Measurements from ENCODE around the gene LCK.

LCK gene

DNA sequence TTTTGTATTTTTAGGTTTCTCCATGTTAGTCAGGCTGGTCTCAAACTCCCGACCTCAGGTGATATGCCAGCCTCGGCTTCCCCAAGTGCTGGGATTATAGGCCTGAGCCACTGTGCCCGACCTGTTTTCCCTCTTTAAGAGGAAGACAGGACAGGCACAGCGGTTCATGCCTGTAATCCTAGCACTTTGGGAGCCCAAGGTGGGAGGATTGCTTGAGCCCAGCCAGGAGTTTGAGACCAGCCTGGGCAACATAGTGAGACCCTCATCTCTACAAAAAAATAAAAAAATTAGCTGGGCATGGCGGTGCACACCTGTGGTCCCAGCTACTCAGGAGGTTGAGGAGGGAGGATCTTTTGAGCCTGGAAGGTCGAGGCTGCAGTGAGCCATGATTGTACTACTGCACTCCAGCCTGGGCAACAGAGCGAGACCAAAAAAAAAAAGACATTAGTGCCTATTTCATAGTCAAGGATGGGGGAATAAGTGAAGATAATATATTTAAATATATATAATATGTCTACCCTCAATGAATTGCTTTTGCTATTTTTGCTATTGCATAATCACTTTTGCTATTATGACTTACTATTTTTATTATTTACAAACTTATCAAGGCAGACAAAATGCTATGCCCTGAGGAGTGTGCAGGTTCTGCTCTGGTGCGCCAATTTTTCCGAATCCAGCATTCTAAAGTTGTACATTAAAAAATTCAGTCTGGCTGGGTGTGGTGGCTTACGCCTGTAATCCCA, 67.2 kb downstream of the LCK start:
- TF ChIP-seq, protein P1, sequence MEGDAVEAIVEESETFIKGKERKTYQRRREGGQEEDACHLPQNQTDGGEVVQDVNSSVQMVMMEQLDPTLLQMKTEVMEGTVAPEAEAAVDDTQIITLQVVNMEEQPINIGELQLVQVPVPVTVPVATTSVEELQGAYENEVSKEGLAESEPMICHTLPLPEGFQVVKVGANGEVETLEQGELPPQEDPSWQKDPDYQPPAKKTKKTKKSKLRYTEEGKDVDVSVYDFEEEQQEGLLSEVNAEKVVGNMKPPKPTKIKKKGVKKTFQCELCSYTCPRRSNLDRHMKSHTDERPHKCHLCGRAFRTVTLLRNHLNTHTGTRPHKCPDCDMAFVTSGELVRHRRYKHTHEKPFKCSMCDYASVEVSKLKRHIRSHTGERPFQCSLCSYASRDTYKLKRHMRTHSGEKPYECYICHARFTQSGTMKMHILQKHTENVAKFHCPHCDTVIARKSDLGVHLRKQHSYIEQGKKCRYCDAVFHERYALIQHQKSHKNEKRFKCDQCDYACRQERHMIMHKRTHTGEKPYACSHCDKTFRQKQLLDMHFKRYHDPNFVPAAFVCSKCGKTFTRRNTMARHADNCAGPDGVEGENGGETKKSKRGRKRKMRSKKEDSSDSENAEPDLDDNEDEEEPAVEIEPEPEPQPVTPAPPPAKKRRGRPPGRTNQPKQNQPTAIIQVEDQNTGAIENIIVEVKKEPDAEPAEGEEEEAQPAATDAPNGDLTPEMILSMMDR (IDR thresholded peaks at IDR 0.05; ENCODE audit: low read depth, low read length) = no peak
- TF ChIP-seq, protein P2, sequence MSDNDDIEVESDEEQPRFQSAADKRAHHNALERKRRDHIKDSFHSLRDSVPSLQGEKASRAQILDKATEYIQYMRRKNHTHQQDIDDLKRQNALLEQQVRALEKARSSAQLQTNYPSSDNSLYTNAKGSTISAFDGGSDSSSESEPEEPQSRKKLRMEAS (IDR thresholded peaks at IDR 0.05; ENCODE audit: low read depth, low read length) = no peak
- TF ChIP-seq MYC (IDR thresholded peaks at IDR 0.05; ENCODE audit: low read depth, low read length) (no peak), POLR2A (IDR thresholded peaks at IDR 0.05; ENCODE audit: extremely low read depth, insufficient read length) (no peak)
- H3K4me3 ChIP-seq (ENCODE audit: low read depth, low read length) = no peak overlapping the region
- DNase-seq (ENCODE audit: low read depth) = no peak

DNA sequence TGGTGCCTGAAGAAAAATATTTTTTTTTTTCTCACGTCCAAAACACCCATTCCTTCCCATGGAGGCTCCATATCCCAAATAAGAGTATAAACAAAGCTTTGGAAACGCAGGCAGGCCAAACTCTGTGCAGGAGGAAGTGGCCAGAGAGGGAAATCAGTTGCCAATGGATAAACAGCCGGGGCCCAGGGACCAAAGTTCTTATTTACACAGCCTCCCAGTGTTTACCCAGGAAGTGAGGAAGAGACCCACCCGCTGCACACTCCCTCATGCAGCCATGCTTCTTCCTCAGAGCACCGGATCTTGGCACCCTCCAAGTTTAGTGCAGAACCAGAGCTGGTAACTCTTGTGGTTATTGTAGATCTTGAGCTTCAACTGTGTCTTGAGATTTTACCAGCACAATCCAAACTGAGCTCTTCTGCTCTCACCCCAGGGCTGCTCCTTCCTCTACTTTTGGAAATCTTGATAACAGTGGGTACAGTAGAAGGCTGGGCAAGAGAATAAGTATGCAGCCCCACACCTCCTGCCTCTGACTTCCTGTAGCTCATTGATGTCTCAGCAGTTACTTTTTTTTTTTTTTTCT, 70.7 kb downstream of the LCK start:
- TF ChIP-seq, protein P1 (IDR thresholded peaks at IDR 0.05; ENCODE audit: low read depth, low read length) = no peak
- TF ChIP-seq POLR2A (IDR thresholded peaks at IDR 0.05; ENCODE audit: extremely low read depth, insufficient read length) = no peak
- no peak for TF ChIP-seq MYC (IDR thresholded peaks at IDR 0.05; ENCODE audit: low read depth, low read length)
- TF ChIP-seq, protein P2 (IDR thresholded peaks at IDR 0.05; ENCODE audit: low read depth, low read length) = no peak
- H3K4me3 ChIP-seq (ENCODE audit: low read depth, low read length) = no peak overlapping the region
- DNase-seq (ENCODE audit: low read depth) = no peak

DNA sequence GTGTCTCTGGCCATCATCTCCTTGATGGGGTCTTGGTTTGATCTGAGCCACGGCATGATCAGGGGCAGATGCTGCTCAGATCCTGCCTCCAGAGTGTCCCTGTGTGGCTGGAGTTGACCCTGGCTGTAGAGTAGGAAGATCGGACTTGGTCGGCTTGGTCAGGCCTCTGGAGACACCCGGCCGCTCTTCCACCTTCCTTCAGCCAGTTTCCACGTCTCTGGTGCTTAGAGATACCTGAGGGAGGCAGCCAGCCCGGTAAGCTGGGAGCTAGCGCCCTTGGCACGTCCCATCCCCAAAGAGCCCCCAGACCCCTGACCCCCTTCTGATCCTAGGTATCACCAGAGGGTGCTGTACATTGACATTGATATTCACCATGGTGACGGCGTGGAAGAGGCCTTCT, 76.1 kb downstream of the LCK start:
- TF ChIP-seq MYC (IDR thresholded peaks at IDR 0.05; ENCODE audit: low read depth, low read length) (no peak), POLR2A (IDR thresholded peaks at IDR 0.05; ENCODE audit: extremely low read depth, insufficient read length) (no peak)
- TF ChIP-seq, protein P2 (IDR thresholded peaks at IDR 0.05; ENCODE audit: low read depth, low read length) = no peak
- TF ChIP-seq, protein P1 (IDR thresholded peaks at IDR 0.05; ENCODE audit: low read depth, low read length) = no peak
- DNase-seq (ENCODE audit: low read depth) = no peak
- no peak overlapping the region for H3K4me3 ChIP-seq (ENCODE audit: low read depth, low read length)

DNA sequence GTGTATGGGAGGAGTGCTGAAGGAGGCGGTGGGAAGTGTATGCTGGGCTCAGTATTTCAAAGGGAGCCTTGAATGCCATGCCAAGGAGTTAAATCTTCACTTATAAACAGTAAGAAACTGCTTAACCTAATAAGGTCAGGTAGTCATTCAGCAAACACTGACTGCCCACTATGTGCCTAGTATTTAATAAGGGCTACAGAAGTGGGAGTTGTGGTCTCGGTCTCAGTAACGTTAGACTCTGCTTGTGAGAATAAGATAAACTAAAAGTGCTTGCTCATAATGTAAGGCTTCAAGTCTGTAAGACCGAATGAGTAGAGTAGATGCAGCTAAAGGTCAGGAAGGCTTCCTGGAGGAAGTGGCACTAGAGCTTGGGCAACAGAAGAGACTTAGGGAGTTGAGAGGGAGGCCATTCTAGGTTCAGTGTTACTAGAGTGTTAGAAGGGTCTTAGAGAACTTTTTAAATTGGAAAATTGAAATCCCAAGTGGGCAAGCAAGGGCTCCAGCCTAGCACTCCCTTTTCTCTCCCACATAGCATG, 78.9 kb downstream of the LCK start:
- no peak for TF ChIP-seq POLR2A (IDR thresholded peaks at IDR 0.05; ENCODE audit: extremely low read depth, insufficient read length)
- no peak for TF ChIP-seq MYC (IDR thresholded peaks at IDR 0.05; ENCODE audit: low read depth, low read length)
- TF ChIP-seq, protein P1 (IDR thresholded peaks at IDR 0.05; ENCODE audit: low read depth, low read length) = no peak
- no peak overlapping the region for H3K4me3 ChIP-seq (ENCODE audit: low read depth, low read length)
- DNase-seq (ENCODE audit: low read depth) = no peak

DNA sequence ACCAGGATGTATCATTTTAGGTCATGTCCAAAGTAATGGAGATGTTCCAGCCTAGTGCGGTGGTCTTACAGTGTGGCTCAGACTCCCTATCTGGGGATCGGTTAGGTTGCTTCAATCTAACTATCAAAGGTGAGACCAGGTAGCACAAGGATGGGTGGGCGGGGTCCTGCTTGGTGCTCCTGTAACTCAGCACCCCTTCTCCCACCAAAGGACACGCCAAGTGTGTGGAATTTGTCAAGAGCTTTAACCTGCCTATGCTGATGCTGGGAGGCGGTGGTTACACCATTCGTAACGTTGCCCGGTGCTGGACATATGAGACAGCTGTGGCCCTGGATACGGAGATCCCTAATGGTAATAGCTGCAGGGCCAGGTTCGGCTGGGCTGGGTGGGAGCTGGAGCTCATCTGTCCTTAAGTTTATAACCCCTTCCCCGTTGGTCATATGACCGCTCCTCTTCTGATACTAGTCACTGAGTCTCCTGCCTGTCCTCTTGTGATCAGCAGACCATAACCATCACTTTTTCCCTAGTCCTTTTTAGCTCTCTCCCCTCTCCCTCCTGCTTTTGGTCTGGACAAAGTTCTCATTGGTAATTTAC, 79.6 kb downstream of the LCK start:
- TF ChIP-seq POLR2A (IDR thresholded peaks at IDR 0.05; ENCODE audit: extremely low read depth, insufficient read length) (no peak), MYC (IDR thresholded peaks at IDR 0.05; ENCODE audit: low read depth, low read length) (no peak)
- TF ChIP-seq, protein P2 (IDR thresholded peaks at IDR 0.05; ENCODE audit: low read depth, low read length) = no peak
- TF ChIP-seq, protein P1 (IDR thresholded peaks at IDR 0.05; ENCODE audit: low read depth, low read length) = no peak
- no peak for DNase-seq (ENCODE audit: low read depth)
- no peak overlapping the region for H3K4me3 ChIP-seq (ENCODE audit: low read depth, low read length)

Measured in NB4 (cell line).